ENCODE data around the gene SVOP.

GRCh38 chr12:108981835-108982234 lies 39.0 kb downstream of the SVOP start:
- TF ChIP-seq CTCF (conservative IDR thresholded peaks at IDR 0.05 in 1 of 2, IDR thresholded peaks at IDR 0.05 in 1 of 2; ENCODE audit: low read depth in 1 of 2, low read length in 2 of 2) (no peak), EZH2 (IDR thresholded peaks at IDR 0.05; ENCODE audit: low read length, missing control alignments) (no peak)
